Heart right ventricle (tissue), 16 donors: Measurements from ENCODE around the gene RHOT2. TPM values are rescaled to one million over a fixed set of nuclear protein-coding genes. Genes with fewer than 3 reads are reported as not detected.

ENCODE experiments used
- ATAC-seq, 8 donors: fragments of 200-7000 bp; cut with Tn5 transposase; one replicate each; pipeline ENCODE4 v1.9.1; 2020; ENCODE audit warnings: mild to moderate bottlenecking in 8 of 8, moderate library complexity in 8 of 8, moderate number of reproducible peaks in 1 of 8
- DNase-seq, 2 donors: peaks; one replicate each; pipeline ENCODE4 v3.0.0-alpha.2; 2020
- H3K27ac ChIP-seq, 10 donors: fragments of 200-600 bp; sonication (generic) in 2 of 10; one replicate each; pipeline versions ENCODE4 v1.5.0 to v1.8.0; 2020 to 2022; ENCODE audit warnings: mild to moderate bottlenecking in 3 of 10
- H3K27me3 ChIP-seq, 7 donors: fragments of 200-600 bp; one replicate each; pipeline ENCODE4 v1.8.0; 2021 to 2022; ENCODE audit warnings: mild to moderate bottlenecking in 2 of 7
- H3K36me3 ChIP-seq, 9 donors: fragments of 200-600 bp; sonication (generic) in 1 of 9; one replicate each; pipeline versions ENCODE4 v1.5.0 to v1.8.0; 2020 to 2022; ENCODE audit warnings: mild to moderate bottlenecking in 2 of 9
- H3K4me1 ChIP-seq, 9 donors: fragments of 200-600 bp; sonication (generic) in 1 of 9; one replicate each; pipeline versions ENCODE4 v1.5.0 to v1.8.0; 2020 to 2022; ENCODE audit warnings: mild to moderate bottlenecking in 4 of 9
- H3K4me3 ChIP-seq, 10 donors: fragments of 200-600 bp; sonication (generic) in 2 of 10; one replicate each; pipeline versions ENCODE4 v1.5.0 to v1.8.0; 2020 to 2022; ENCODE audit warnings: mild to moderate bottlenecking in 7 of 10, moderate library complexity in 2 of 10
- H3K9me3 ChIP-seq, 11 donors: fragments of 200-600 bp in 10 of 11; sonication (generic) in 2 of 11; one replicate each; pipeline versions ENCODE4 v1.5.0 to v1.8.0; 2013 to 2022; ENCODE audit warnings: mild to moderate bottlenecking in 2 of 11, control low read depth in 1 of 11, moderate library complexity in 1 of 11
- CTCF ChIP-seq, 9 donors: fragments of 200-600 bp; sonication (generic) in 2 of 9; IDR thresholded peaks; one replicate each; pipeline versions ENCODE4 v1.5.0 to v1.8.0; 2021 to 2022; ENCODE audit warnings: antibody characterized with exemption in 9 of 9, mild to moderate bottlenecking in 5 of 9, moderate library complexity in 1 of 9
- WGBS, 2 donors: extraction: QIAGEN DNeasy Blood & Tissue Kit; methylation state at CpG; one replicate each; pipeline ENCODE4 v1.1.7; 2013; ENCODE audit warnings: inconsistent platforms in 1 of 2; 5-methylcytosine and 5-hydroxymethylcytosine counted together
- intact Hi-C, 10 donors: fragments of 100-400 bp; cut with DNase I; formaldehyde crosslinking; loops; one replicate each; pipeline versions ENCODE4 v1.11.1 to v1.14.2; 2022
- polyA plus RNA-seq, 2 donors: library from polyadenylated mRNA; stranded (reverse); fragments of 200-250 nt; gene quantifications; one replicate each; pipeline ENCODE4 v1.2.3, GENCODE V29; 2013
- total RNA-seq, 10 donors: library from RNA; stranded (reverse); fragmentation: NEBNext Ultra II Directional in 3 of 10; extraction: Animal tissue kit (Norgen Biotek cat#: 25700) in 3 of 10; gene quantifications; one replicate each; pipeline versions ENCODE4 v1.2.1 to v1.2.4, GENCODE V29; 2021 to 2023
- donor health status: Arrhythmogenic right ventricular cardiomyopathy.
- donor health status: ischemic (EF 13 %, LVEDD 7.1; RV severe dilation, severe dysfunction).
- donor health status: healthy with polysubstance abuse.
- donor health status: DM: no; HTN: yes; CAD: no.
- donor health status: DM: no; HTN: no; CAD: no.
- donor health status: ischemic (EF 25% LVEDD 6.9; RV normal size, moderate dysfunction).
- donor health status: ischemic (EF 25% LVEDD 5.7; RV mildly dilated, moderate dysfunction).
- donor health status: healthy.
- donor health status: DM: yes; HTN: yes; CAD: no.
- donor health status: Ischemic cardiomyopathy.
- donor health status: ischemic (EF 35%, LVEDD 5.7; RV mildly dilated, moderate dysfunction).
- donor health status: nonischemic (EF 11% LVEDD 7.7; RV severe dilation, severe dysfunction).
- donor health status: DM: yes; HTN: yes; CAD: no.
- donor health status: PGD.
- donor health status: ischemic (EF 29% LVEDD 5.4; RV normal size, mild dysfunction).
- donor health status: nonischemic (EF 23%, LVEDD 6.1; RV moderate dilation, normal function).

The RHOT2 gene
- total and polyA plus RNA-seq, 12 donors, result 66.8 to 261 (median 92.6) TPM

- H3K27me3 ChIP-seq, result no peaks in the 10 kb centered on the region
- no peak for DNase-seq
- ATAC-seq, result peak in 1 of 8 donors; percentile 0
- no peak for TF ChIP-seq CTCF (IDR thresholded peaks at IDR 0.05)
- H3K9me3 ChIP-seq, result no peaks in the 10 kb centered on the region
- peak overlapping the region; percentile 46 to 96 (median 72) for H3K4me3 ChIP-seq
- intact Hi-C loops, result no loop called here
- H3K36me3 ChIP-seq, result peaks cover 0 to 3% (median 0%) of the 10 kb centered on the region in 9 donors
- 66 to 76% methylated on average over 13 of the region's 13 CpGs for WGBS, 2 donors
- H3K27ac ChIP-seq, result peak overlapping the region; percentile 89 to 99 (median 96)
- H3K4me1 ChIP-seq, result peaks cover 24 to 72% (median 49%) of the 10 kb centered on the region in 9 donors
Measured at GRCh38 chr16:643050-643368, 24.9 kb upstream of the RHOT2 start.

GRCh38 chr16:644556-644955, 23.4 kb upstream of the RHOT2 start:
- TF ChIP-seq CTCF (IDR thresholded peaks at IDR 0.05), result no peak
- Histone ChIP-seq H3K27ac (peak overlapping the region in 5 of 10 donors; percentile 80 to 96 (median 93)), H3K4me1 (peaks cover 33 to 73% (median 55%) of the 10 kb centered on the region in 9 donors), H3K27me3 (no peaks in the 10 kb centered on the region), H3K9me3 (no peaks in the 10 kb centered on the region), H3K4me3 (no peak overlapping the region), H3K36me3 (peaks cover 0 to 3% (median 0%) of the 10 kb centered on the region in 9 donors)
- intact Hi-C loops, result no loop called here
- DNase-seq, result no peak
- no peak for ATAC-seq
- 86 to 88% methylated on average over 12 of the region's 12 CpGs for whole genome bisulfite sequencing, 2 donors

GRCh38 chr16:645852-646678, 21.9 kb upstream of the RHOT2 start:
- Histone ChIP-seq H3K36me3 (peaks cover 0 to 3% (median 0%) of the 10 kb centered on the region in 9 donors), H3K4me1 (peaks cover 37 to 82% (median 64%) of the 10 kb centered on the region in 9 donors), H3K9me3 (no peaks in the 10 kb centered on the region), H3K27ac (peak overlapping the region; percentile 64 to 96 (median 80)), H3K27me3 (no peaks in the 10 kb centered on the region), H3K4me3 (peak overlapping the region in 8 of 10 donors; percentile 3 to 33 (median 22))
- WGBS, 2 donors, result 63 to 66% methylated on average over 32 of the region's 32 CpGs
- peak in 1 of 2 donors; percentile 70 for DNase-seq
- TF ChIP-seq CTCF (IDR thresholded peaks at IDR 0.05), result no peak
- peak in 6 of 8 donors; percentile 16 to 60 (median 44) for ATAC-seq
- intact Hi-C loops, result no loop called here

- intact Hi-C loops, result no loop called here
- ATAC-seq, result no peak
- 73 to 77% methylated on average over 22 of the region's 22 CpGs for WGBS, 2 donors
- H3K4me3 ChIP-seq, result peak overlapping the region in 4 of 10 donors; percentile 16 to 33 (median 22)
- peaks cover 0 to 3% (median 0%) of the 10 kb centered on the region in 9 donors for H3K36me3 ChIP-seq
- H3K4me1 ChIP-seq, result peaks cover 37 to 79% (median 64%) of the 10 kb centered on the region in 9 donors
- TF ChIP-seq CTCF (IDR thresholded peaks at IDR 0.05), result no peak
- peak overlapping the region; percentile 64 to 96 (median 80) for H3K27ac ChIP-seq
- H3K9me3 ChIP-seq, result no peaks in the 10 kb centered on the region
- no peaks in the 10 kb centered on the region for H3K27me3 ChIP-seq
- DNase-seq, result no peak
Measured at GRCh38 chr16:646679-647172, 21.2 kb upstream of the RHOT2 start.
